ENCODE data around the gene MAP3K8. TPM values are rescaled to one million over a fixed set of nuclear protein-coding genes. Genes with fewer than 3 reads are reported as not detected.
A peak's percentile ranks its signal among the peaks of the same experiment; 100 is the strongest.

MAP3K8 gene
- total RNA-seq, 4 donors from 2014 or later = 3.2 to 5.3 (median 4.2) TPM

- no peaks in the 10 kb centered on the region for H3K9me3 ChIP-seq
- intact Hi-C loops (cut with DNase I; ENCODE audit: low total_unique reads) (no loop called here), in situ Hi-C loops (cut with MboI; ENCODE audit: low sequenced_read_pairs in 4 of 4) (no loop called here)
- TF ChIP-seq, protein P1, sequence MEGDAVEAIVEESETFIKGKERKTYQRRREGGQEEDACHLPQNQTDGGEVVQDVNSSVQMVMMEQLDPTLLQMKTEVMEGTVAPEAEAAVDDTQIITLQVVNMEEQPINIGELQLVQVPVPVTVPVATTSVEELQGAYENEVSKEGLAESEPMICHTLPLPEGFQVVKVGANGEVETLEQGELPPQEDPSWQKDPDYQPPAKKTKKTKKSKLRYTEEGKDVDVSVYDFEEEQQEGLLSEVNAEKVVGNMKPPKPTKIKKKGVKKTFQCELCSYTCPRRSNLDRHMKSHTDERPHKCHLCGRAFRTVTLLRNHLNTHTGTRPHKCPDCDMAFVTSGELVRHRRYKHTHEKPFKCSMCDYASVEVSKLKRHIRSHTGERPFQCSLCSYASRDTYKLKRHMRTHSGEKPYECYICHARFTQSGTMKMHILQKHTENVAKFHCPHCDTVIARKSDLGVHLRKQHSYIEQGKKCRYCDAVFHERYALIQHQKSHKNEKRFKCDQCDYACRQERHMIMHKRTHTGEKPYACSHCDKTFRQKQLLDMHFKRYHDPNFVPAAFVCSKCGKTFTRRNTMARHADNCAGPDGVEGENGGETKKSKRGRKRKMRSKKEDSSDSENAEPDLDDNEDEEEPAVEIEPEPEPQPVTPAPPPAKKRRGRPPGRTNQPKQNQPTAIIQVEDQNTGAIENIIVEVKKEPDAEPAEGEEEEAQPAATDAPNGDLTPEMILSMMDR (IDR thresholded peaks at IDR 0.05 in 4 of 5, conservative IDR thresholded peaks at IDR 0.05 in 1 of 5) = no peak
- no peak for TF ChIP-seq POLR2A (IDR thresholded peaks at IDR 0.05)
- peak in 1 of 2 donors; percentile 17 for DNase-seq
- peak; percentile 70 to 82 for ATAC-seq
- H3K27me3 ChIP-seq = no peaks in the 10 kb centered on the region
- no peak overlapping the region for H3K4me3 ChIP-seq
- peaks cover 44 to 55% of the 10 kb centered on the region in 2 donors for H3K4me1 ChIP-seq
- H3K36me3 ChIP-seq = peaks cover 0 to 34% of the 10 kb centered on the region in 2 donors
- H3K27ac ChIP-seq = peak overlapping the region; percentile 42 to 80 (median 72)
Measured at GRCh38 chr10:30445711-30446110, 11.7 kb downstream of the MAP3K8 start.

DNA sequence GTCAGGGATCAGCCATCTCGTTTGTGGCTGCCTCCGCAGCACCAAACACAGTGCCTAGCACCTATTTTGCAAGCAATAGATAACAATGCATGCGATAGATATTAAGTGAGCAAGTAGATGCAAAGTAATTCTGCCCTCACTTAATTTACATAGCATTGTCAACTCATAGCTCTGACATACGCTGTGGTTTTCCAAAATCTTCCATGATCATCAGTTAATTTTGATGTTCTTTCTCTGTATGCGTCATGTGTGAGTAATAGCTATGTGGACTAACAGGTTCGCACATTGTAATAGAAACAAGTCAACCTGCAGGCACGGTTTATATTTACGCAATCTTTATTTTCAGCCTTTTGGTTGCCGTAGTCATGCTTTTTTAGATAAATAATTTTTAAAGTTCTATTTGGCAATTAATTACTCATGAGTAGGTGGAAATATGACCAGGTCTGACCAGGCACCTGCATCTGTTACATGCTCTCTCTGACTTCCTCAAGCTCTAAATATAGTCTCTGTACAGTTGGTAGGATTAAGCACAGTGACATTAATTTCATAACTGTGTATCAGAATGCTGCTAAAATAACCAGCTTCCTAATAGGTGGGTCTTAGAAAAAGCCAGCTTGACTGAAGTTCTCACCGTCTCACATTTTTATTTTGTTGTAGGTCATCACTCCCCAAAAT, 13.3 kb downstream of the MAP3K8 start:
- TF ChIP-seq POLR2A (IDR thresholded peaks at IDR 0.05) = peak in 1 of 2 donors; percentile 7
- TF ChIP-seq, protein P1 (IDR thresholded peaks at IDR 0.05 in 4 of 5, conservative IDR thresholded peaks at IDR 0.05 in 1 of 5) = no peak
- in situ Hi-C loops (cut with MboI; ENCODE audit: low sequenced_read_pairs in 4 of 4) = no loop called here
- Histone ChIP-seq H3K9me3 (no peaks in the 10 kb centered on the region), H3K4me1 (peaks cover 30 to 40% of the 10 kb centered on the region in 2 donors), H3K27me3 (no peaks in the 10 kb centered on the region), H3K4me3 (no peak overlapping the region), H3K27ac (peak overlapping the region; percentile 36 to 80 (median 68)), H3K36me3 (peaks cover 0 to 50% of the 10 kb centered on the region in 2 donors)
- peak; percentile 84 to 88 for ATAC-seq
- no peak for DNase-seq
- intact Hi-C loops (cut with DNase I; ENCODE audit: low total_unique reads) = no loop called here

- no peak for DNase-seq
- no peaks in the 10 kb centered on the region for H3K27me3 ChIP-seq
- H3K9me3 ChIP-seq = no peaks in the 10 kb centered on the region
- no peak overlapping the region for H3K4me3 ChIP-seq
- H3K4me1 ChIP-seq = peaks cover 30 to 31% of the 10 kb centered on the region in 2 donors
- ATAC-seq = no peak
- H3K36me3 ChIP-seq = peaks cover 0 to 58% of the 10 kb centered on the region in 2 donors
- TF ChIP-seq POLR2A (IDR thresholded peaks at IDR 0.05) = no peak
- TF ChIP-seq, protein P1 (IDR thresholded peaks at IDR 0.05 in 4 of 5, conservative IDR thresholded peaks at IDR 0.05 in 1 of 5) = no peak
- in situ Hi-C loops (cut with MboI; ENCODE audit: low sequenced_read_pairs in 4 of 4) (no loop called here), intact Hi-C loops (cut with DNase I; ENCODE audit: low total_unique reads) (no loop called here)
- H3K27ac ChIP-seq = peak overlapping the region in 3 of 4 donors; percentile 60 to 80 (median 77)
Measured at GRCh38 chr10:30448092-30448491, 14.1 kb downstream of the MAP3K8 start.

DNA sequence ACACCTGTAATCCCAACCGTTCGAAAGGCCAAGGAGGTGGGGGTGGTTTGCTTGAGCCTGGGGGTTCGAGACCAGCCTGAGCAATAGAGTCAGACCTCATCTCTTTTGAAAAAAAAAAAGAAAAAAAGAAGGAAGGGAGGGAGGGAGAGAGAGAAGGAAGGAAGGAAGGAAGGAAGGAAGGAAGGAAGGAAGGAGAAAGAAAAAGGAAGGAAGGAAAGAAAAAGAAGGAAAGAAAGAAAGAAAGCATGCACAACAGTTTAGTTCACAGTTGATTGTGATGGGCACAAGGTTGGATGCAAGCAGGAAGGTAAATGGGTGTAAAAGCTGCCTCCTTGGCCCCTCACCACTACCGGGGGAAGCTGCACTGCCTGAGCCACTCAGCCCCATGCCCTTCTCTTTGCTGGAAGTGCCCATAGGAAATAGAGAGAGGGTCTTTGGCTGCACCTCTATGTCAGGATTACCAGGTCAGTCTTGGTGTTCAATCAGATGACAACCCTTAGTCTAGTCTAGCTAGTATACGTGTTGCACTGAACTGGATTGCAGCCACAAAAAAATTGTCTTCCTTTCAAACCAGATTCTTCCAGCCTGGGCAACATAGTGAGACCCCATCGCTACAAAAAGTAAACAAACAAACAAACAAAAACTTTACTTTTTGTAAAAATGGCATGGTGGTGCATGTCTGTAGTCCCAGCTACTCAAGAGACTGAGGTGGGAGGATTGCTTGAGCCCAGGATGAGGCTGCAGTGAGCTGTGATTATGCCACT, 20.0 kb downstream of the MAP3K8 start:
- H3K36me3 ChIP-seq = peaks cover 0 to 60% of the 10 kb centered on the region in 2 donors
- peak overlapping the region; percentile 63 to 73 (median 72) for H3K27ac ChIP-seq
- peaks cover 23 to 30% of the 10 kb centered on the region in 2 donors for H3K4me1 ChIP-seq
- in situ Hi-C loops (cut with MboI; ENCODE audit: low sequenced_read_pairs in 4 of 4) (no loop called here), intact Hi-C loops (cut with DNase I; ENCODE audit: low total_unique reads) (loop anchor here (2.0 kb wide), 1 partner anchor 19 kb away; the partner anchor contains the start of gene MAP3K8)
- ATAC-seq (no peak), DNase-seq (no peak)
- peak overlapping the region in 1 of 4 donors; percentile 3 for H3K4me3 ChIP-seq
- no peaks in the 10 kb centered on the region for H3K27me3 ChIP-seq
- no peaks in the 10 kb centered on the region for H3K9me3 ChIP-seq
- TF ChIP-seq POLR2A (IDR thresholded peaks at IDR 0.05) = no peak
- TF ChIP-seq, protein P1 (IDR thresholded peaks at IDR 0.05 in 4 of 5, conservative IDR thresholded peaks at IDR 0.05 in 1 of 5) = no peak

All from gastrocnemius medialis (tissue), 4 donors.